ENCODE results near the gene MYD88.

GRCh38 chr3:38151667-38152265 is 13.3 kb downstream of the MYD88 start:
- TF ChIP-seq EZH2 (IDR thresholded peaks at IDR 0.05; ENCODE audit: low read length, unreplicated experiment), result no peak
- TF ChIP-seq CTCF (conservative IDR thresholded peaks at IDR 0.05; ENCODE audit: low read depth, low read length), result no peak

Data from PC-3 (cell line).